Tibial nerve (tissue), 4 donors: ENCODE measurements around the gene ELOF1. TPM values are rescaled to one million over a fixed set of nuclear protein-coding genes. Genes with fewer than 3 reads are reported as not detected.
A peak's percentile ranks its signal among the peaks of the same experiment; 100 is the strongest.

Experiments
- DNase-seq, 2 donors: peaks; one replicate each; pipeline ENCODE4 v3.0.0-alpha.2; 2019; ENCODE audit warnings: low spot score in 2 of 2
- H3K27ac ChIP-seq, 4 donors: fragments of 200-600 bp; sonication (generic) in 3 of 4; one replicate each; pipeline ENCODE4 v1.5.1; 2017 to 2019; ENCODE audit warnings: mild to moderate bottlenecking in 1 of 4
- H3K27me3 ChIP-seq, 2 donors: fragments of 200-600 bp; sonication (generic) in 1 of 2; one replicate each; pipeline versions ENCODE4 v1.5.1 to v1.6.0; 2017 to 2019
- H3K36me3 ChIP-seq, 3 donors: fragments of 200-600 bp; sonication (generic); one replicate each; pipeline ENCODE4 v1.5.1; 2018 to 2019
- H3K4me1 ChIP-seq, 4 donors: fragments of 200-600 bp; sonication (generic) in 3 of 4; one replicate each; pipeline ENCODE4 v1.5.1; 2017 to 2019
- H3K4me3 ChIP-seq, 4 donors: fragments of 200-600 bp; sonication (generic) in 3 of 4; one replicate each; pipeline ENCODE4 v1.5.1; 2017 to 2019; ENCODE audit warnings: mild to moderate bottlenecking in 1 of 4, moderate library complexity in 1 of 4
- H3K9me3 ChIP-seq, 4 donors: fragments of 200-600 bp; sonication (generic) in 3 of 4; one replicate each; pipeline ENCODE4 v1.5.1; 2017 to 2019
- CTCF ChIP-seq, 5 experiments: fragments of 200-600 bp in 3 of 5; fragments of 450-650 bp in 2 of 5; sonication (generic) in 3 of 5; IDR thresholded peaks; one replicate each; pipeline ENCODE4 v1.5.1; 2016 to 2019; ENCODE audit warnings: antibody characterized with exemption in 5 of 5, mild to moderate bottlenecking in 3 of 5, moderate library complexity in 2 of 5
- EP300 ChIP-seq, 2 donors: sonication (generic); formaldehyde crosslinking; IDR thresholded peaks; one replicate each; pipeline ENCODE4 v1.6.1; 2017; ENCODE audit warnings: antibody characterized with exemption in 2 of 2, mild to moderate bottlenecking in 1 of 2
- POLR2A ChIP-seq, 2 donors: fragments of 450-650 bp; IDR thresholded peaks; one replicate each; pipeline ENCODE4 v1.6.1; 2017; ENCODE audit warnings: antibody characterized with exemption in 2 of 2, mild to moderate bottlenecking in 2 of 2, moderate library complexity in 2 of 2
- WGBS, 2 donors: methylation state at CpG; one replicate each; pipeline ENCODE4 v1.1.5; 2018; 5-methylcytosine and 5-hydroxymethylcytosine counted together
- total RNA-seq, 4 donors: library from RNA; depleted of rRNA; stranded (reverse); fragments of >200 nt; gene quantifications; one replicate each; pipeline ENCODE4 v1.1.0, GENCODE V29; 2016

ELOF1 gene
- total RNA-seq, 4 donors from 2014 or later = 26.8 to 34.1 (median 28.9) TPM

GRCh38 chr19:11535792-11536595 lies 23.0 kb downstream of the ELOF1 start:
- 12 to 14% methylated on average over 32 to 48 of the region's 54 CpGs for WGBS, 2 donors
- Histone ChIP-seq H3K36me3 (no peaks in the 10 kb centered on the region), H3K4me1 (peaks cover 0 to 35% (median 11%) of the 10 kb centered on the region in 4 donors), H3K27me3 (peaks cover 0 to 22% of the 10 kb centered on the region in 2 donors), H3K27ac (peak overlapping the region; percentile 71 to 92 (median 85)), H3K4me3 (peak overlapping the region; percentile 12 to 47 (median 20)), H3K9me3 (no peaks in the 10 kb centered on the region)
- DNase-seq = peak; percentile 83 to 84
- TF ChIP-seq EP300 (IDR thresholded peaks at IDR 0.05) (peak; percentile 47 to 82), CTCF (IDR thresholded peaks at IDR 0.05) (peak; percentile 89 to 95 (median 91)), POLR2A (IDR thresholded peaks at IDR 0.05) (peak in 1 of 2 donors; percentile 61)

- Histone ChIP-seq H3K36me3 (no peaks in the 10 kb centered on the region), H3K4me3 (no peak overlapping the region), H3K27ac (peak overlapping the region; percentile 71 to 92 (median 85)), H3K9me3 (no peaks in the 10 kb centered on the region), H3K4me1 (peaks cover 0 to 40% (median 11%) of the 10 kb centered on the region in 4 donors), H3K27me3 (peaks cover 0 to 16% of the 10 kb centered on the region in 2 donors)
- TF ChIP-seq EP300 (IDR thresholded peaks at IDR 0.05) (no peak), CTCF (IDR thresholded peaks at IDR 0.05) (no peak), POLR2A (IDR thresholded peaks at IDR 0.05) (no peak)
- no peak for DNase-seq
- WGBS, 2 donors = 38 to 39% methylated on average over 5 of the region's 5 CpGs
Observed at GRCh38 chr19:11534948-11535347, 24.1 kb downstream of the ELOF1 start.

- Histone ChIP-seq H3K27me3 (peaks cover 0 to 12% of the 10 kb centered on the region in 2 donors), H3K27ac (peak overlapping the region in 2 of 4 donors; percentile 86 to 92), H3K9me3 (no peaks in the 10 kb centered on the region), H3K4me1 (peaks cover 0 to 40% (median 11%) of the 10 kb centered on the region in 4 donors), H3K36me3 (no peaks in the 10 kb centered on the region), H3K4me3 (no peak overlapping the region)
- no peak for TF ChIP-seq EP300 (IDR thresholded peaks at IDR 0.05)
- no peak for DNase-seq
- WGBS, 2 donors = 83 to 88% methylated on average over 1 of the region's 1 CpG
Observed at GRCh38 chr19:11534538-11534937, 24.5 kb downstream of the ELOF1 start.

GRCh38 chr19:11530432-11530831 lies 28.6 kb downstream of the ELOF1 start:
- 23 to 24% methylated on average over 7 to 9 of the region's 9 CpGs for WGBS, 2 donors
- Histone ChIP-seq H3K4me3 (no peak overlapping the region), H3K27ac (no peak overlapping the region), H3K27me3 (no peaks in the 10 kb centered on the region), H3K36me3 (peaks cover 0 to 7% (median 0%) of the 10 kb centered on the region in 3 donors), H3K9me3 (no peaks in the 10 kb centered on the region), H3K4me1 (peaks cover 0 to 38% (median 13%) of the 10 kb centered on the region in 4 donors)
- peak in 1 of 2 donors; percentile 6 for TF ChIP-seq EP300 (IDR thresholded peaks at IDR 0.05)
- TF ChIP-seq POLR2A (IDR thresholded peaks at IDR 0.05) = no peak
- DNase-seq = peak in 1 of 2 donors; percentile 23

- Histone ChIP-seq H3K9me3 (no peaks in the 10 kb centered on the region), H3K4me1 (peaks cover 0 to 33% (median 12%) of the 10 kb centered on the region in 4 donors), H3K27ac (peak within 1 kb of the TSS; percentile 60 to 89 (median 87)), H3K36me3 (peaks cover 0 to 24% (median 0%) of the 10 kb centered on the region in 3 donors), H3K4me3 (peak within 1 kb of the TSS; percentile 78 to 92 (median 84)), H3K27me3 (no peaks in the 10 kb centered on the region)
- WGBS, 2 donors = 0 to 1% methylated on average over 22 of the region's 47 CpGs
- TF ChIP-seq POLR2A (IDR thresholded peaks at IDR 0.05) = peak in 1 of 2 donors; percentile 48
- peak in 2 of 5 experiments; percentile 10 to 16 for TF ChIP-seq CTCF (IDR thresholded peaks at IDR 0.05)
- TF ChIP-seq EP300 (IDR thresholded peaks at IDR 0.05) = peak; percentile 41 to 84
- DNase-seq = peak; percentile 96 to 98
Observed at GRCh38 chr19:11528551-11529341, 30.3 kb downstream of the ELOF1 start, which contains the start of gene ECSIT. ECSIT (minus strand) TSS chr19:11529134; CDS start chr19:11519170, 9,964 bp downstream.
